Fibroblast of upper back skin (primary cell): ENCODE data around the gene SLC29A3.

Experiments
- DNase-seq: peaks from one replicate; pipeline ENCODE4 v3.0.0-alpha.2; 2013

SLC29A3 gene

GRCh38 chr10:71325267-71325666, 6.2 kb downstream of the SLC29A3 start:
- DNase-seq = no peak

- no peak for DNase-seq
Observed at GRCh38 chr10:71326464-71326881, 7.4 kb downstream of the SLC29A3 start.

GRCh38 chr10:71330789-71331404, 11.8 kb downstream of the SLC29A3 start:
- no peak for DNase-seq

GRCh38 chr10:71331736-71332135, 12.7 kb downstream of the SLC29A3 start:
- no peak for DNase-seq

- DNase-seq = no peak
Observed at GRCh38 chr10:71332466-71332865, 13.4 kb downstream of the SLC29A3 start.

- DNase-seq = no peak
Observed at GRCh38 chr10:71333129-71333887, 14.2 kb downstream of the SLC29A3 start.

GRCh38 chr10:71334221-71334791, 15.2 kb downstream of the SLC29A3 start:
- no peak for DNase-seq

- DNase-seq = no peak
Observed at GRCh38 chr10:71335173-71335708, 16.2 kb downstream of the SLC29A3 start.

GRCh38 chr10:71336632-71337031, 17.6 kb downstream of the SLC29A3 start:
- no peak for DNase-seq

GRCh38 chr10:71337219-71337701, 18.2 kb downstream of the SLC29A3 start:
- no peak for DNase-seq

- no peak for DNase-seq
Observed at GRCh38 chr10:71338728-71339495, 19.9 kb downstream of the SLC29A3 start.

GRCh38 chr10:71339796-71340589, 20.9 kb downstream of the SLC29A3 start:
- no peak for DNase-seq

- DNase-seq = no peak
Observed at GRCh38 chr10:71342573-71343391, 23.7 kb downstream of the SLC29A3 start.

- peak; percentile 11 for DNase-seq
Observed at GRCh38 chr10:71343392-71343773, 24.3 kb downstream of the SLC29A3 start.

- no peak for DNase-seq
Observed at GRCh38 chr10:71344154-71344925, 25.3 kb downstream of the SLC29A3 start.

GRCh38 chr10:71344993-71345480, 26.0 kb downstream of the SLC29A3 start:
- DNase-seq = no peak

- no peak for DNase-seq
Observed at GRCh38 chr10:71345694-71346093, 26.6 kb downstream of the SLC29A3 start.

- DNase-seq = no peak
Observed at GRCh38 chr10:71346731-71347130, 27.7 kb downstream of the SLC29A3 start.

GRCh38 chr10:71347587-71348395, 28.7 kb downstream of the SLC29A3 start:
- DNase-seq = no peak
